Common myeloid progenitor, CD34-positive (primary cell): ENCODE measurements around the gene SYNE1. TPM values are rescaled to one million over a fixed set of nuclear protein-coding genes. Genes with fewer than 3 reads are reported as not detected.
"Not testable (repeated sequence)": the region's sequence is repeated elsewhere in the genome, so short reads cannot be mapped to it uniquely, and the experiment has no call there.

Source experiments
- CTCF ChIA-PET: fragments of 350-600 bp; sonication (Branson Sonifier 250); formaldehyde crosslinking; loops from one replicate; lab custom pipeline; 2021; ENCODE audit warnings: antibody characterized with exemption; lab: Charles Lee
- POLR2A ChIA-PET: fragments of 350-600 bp; sonication (Branson Sonifier 250); formaldehyde crosslinking; loops from one replicate; lab custom pipeline; 2021; ENCODE audit warnings: antibody characterized with exemption; lab: Charles Lee
- DNase-seq, 3 donors: peaks; one replicate each; pipeline versions ENCODE4 v3.0.0 to v3.0.0-alpha.2; 2013
- H3K27ac ChIP-seq, 2 experiments: 1 replicate in 1 of 2; 2 replicates in 1 of 2; pipeline ENCODE4 v1.7.0; 2013; ENCODE audit warnings: inconsistent platforms in 2 of 2, low read length in 2 of 2, mild to moderate bottlenecking in 2 of 2, low read depth in 1 of 2, moderate library complexity in 1 of 2; ENCODE audit not compliant: severe bottlenecking in 2 of 2, insufficient read depth in 1 of 2, poor library complexity in 1 of 2
- H3K27me3 ChIP-seq, 5 experiments: replicated peaks in 2 of 5; 1 replicate in 3 of 5; 2 replicates in 2 of 5; pipeline versions ENCODE4 v1.6.1 to v1.7.0; 2013; ENCODE audit warnings: low read length in 4 of 5, mild to moderate bottlenecking in 2 of 5, moderate library complexity in 2 of 5, inconsistent platforms in 1 of 5; ENCODE audit not compliant: insufficient read depth in 5 of 5, control insufficient read depth in 4 of 5
- H3K36me3 ChIP-seq, 4 experiments: 1 replicate in 2 of 4; 2 replicates in 2 of 4; pipeline versions ENCODE4 v1.6.1 to v1.7.0; 2013; ENCODE audit warnings: low read length in 3 of 4, control low read depth in 1 of 4, mild to moderate bottlenecking in 1 of 4; ENCODE audit not compliant: control insufficient read depth in 4 of 4, insufficient read depth in 4 of 4
- H3K4me1 ChIP-seq, 4 experiments: 1 replicate in 3 of 4; 2 replicates in 1 of 4; pipeline versions ENCODE4 v1.6.1 to v1.7.1; 2013; ENCODE audit warnings: low read length in 3 of 4, mild to moderate bottlenecking in 3 of 4, control low read depth in 1 of 4, inconsistent platforms in 1 of 4, moderate library complexity in 1 of 4; ENCODE audit not compliant: control insufficient read depth in 4 of 4, insufficient read depth in 4 of 4; ENCODE audit errors: control extremely low read depth in 1 of 4
- H3K4me3 ChIP-seq, 7 experiments: 1 replicate in 4 of 7; 2 replicates in 3 of 7; pipeline versions ENCODE4 v1.5.1 to v1.7.0; 2013; ENCODE audit warnings: mild to moderate bottlenecking in 7 of 7, low read length in 6 of 7, moderate library complexity in 6 of 7, inconsistent platforms in 2 of 7, low read depth in 2 of 7, control low read depth in 1 of 7; ENCODE audit not compliant: insufficient read depth in 4 of 7, control insufficient read depth in 1 of 7; ENCODE audit errors: extremely low read depth in 1 of 7
- H3K9me3 ChIP-seq, 5 experiments: 1 replicate in 4 of 5; 2 replicates in 1 of 5; pipeline versions ENCODE4 v1.6.1 to v1.7.1; 2013; ENCODE audit warnings: low read length in 4 of 5, mild to moderate bottlenecking in 2 of 5, inconsistent platforms in 1 of 5, low read depth in 1 of 5, moderate library complexity in 1 of 5; ENCODE audit not compliant: control insufficient read depth in 4 of 5, insufficient read depth in 2 of 5; ENCODE audit errors: control extremely low read depth in 1 of 5
- whole genome bisulfite sequencing: methylation state at CpG from one replicate; pipeline ENCODE4 v1.1.5; 2013; ENCODE audit not compliant: insufficient coverage; 5-methylcytosine and 5-hydroxymethylcytosine counted together
- polyA plus RNA-seq: library from polyadenylated mRNA; unstranded; fragments of 120-200 nt; gene quantifications from one replicate; pipeline ENCODE4 v1.2.1, GENCODE V29; 2013

Gene SYNE1, protein sequence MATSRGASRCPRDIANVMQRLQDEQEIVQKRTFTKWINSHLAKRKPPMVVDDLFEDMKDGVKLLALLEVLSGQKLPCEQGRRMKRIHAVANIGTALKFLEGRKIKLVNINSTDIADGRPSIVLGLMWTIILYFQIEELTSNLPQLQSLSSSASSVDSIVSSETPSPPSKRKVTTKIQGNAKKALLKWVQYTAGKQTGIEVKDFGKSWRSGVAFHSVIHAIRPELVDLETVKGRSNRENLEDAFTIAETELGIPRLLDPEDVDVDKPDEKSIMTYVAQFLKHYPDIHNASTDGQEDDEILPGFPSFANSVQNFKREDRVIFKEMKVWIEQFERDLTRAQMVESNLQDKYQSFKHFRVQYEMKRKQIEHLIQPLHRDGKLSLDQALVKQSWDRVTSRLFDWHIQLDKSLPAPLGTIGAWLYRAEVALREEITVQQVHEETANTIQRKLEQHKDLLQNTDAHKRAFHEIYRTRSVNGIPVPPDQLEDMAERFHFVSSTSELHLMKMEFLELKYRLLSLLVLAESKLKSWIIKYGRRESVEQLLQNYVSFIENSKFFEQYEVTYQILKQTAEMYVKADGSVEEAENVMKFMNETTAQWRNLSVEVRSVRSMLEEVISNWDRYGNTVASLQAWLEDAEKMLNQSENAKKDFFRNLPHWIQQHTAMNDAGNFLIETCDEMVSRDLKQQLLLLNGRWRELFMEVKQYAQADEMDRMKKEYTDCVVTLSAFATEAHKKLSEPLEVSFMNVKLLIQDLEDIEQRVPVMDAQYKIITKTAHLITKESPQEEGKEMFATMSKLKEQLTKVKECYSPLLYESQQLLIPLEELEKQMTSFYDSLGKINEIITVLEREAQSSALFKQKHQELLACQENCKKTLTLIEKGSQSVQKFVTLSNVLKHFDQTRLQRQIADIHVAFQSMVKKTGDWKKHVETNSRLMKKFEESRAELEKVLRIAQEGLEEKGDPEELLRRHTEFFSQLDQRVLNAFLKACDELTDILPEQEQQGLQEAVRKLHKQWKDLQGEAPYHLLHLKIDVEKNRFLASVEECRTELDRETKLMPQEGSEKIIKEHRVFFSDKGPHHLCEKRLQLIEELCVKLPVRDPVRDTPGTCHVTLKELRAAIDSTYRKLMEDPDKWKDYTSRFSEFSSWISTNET (N-terminal part only)
- polyA plus RNA-seq: 36.9 TPM

- ChIA-PET CTCF (interaction anchor here (0.9 to 1.2 kb wide), 2 partner anchors 83 to 86 kb away, joined by 3 read pairs; no protein-coding TSS in a partner anchor), POLR2A (no interaction called here)
- no peaks in the 10 kb centered on the region for H3K36me3 ChIP-seq
- H3K27me3 ChIP-seq: peaks cover 4 to 36% (median 18%) of the 10 kb centered on the region in 5 experiments
- peak in 2 of 3 donors; percentile 44 to 63 for DNase-seq
- H3K27ac ChIP-seq: no peak within 1 kb of the TSS
- WGBS: 14% methylated on average over 13 of the region's 16 CpGs
- H3K4me1 ChIP-seq: peaks cover 5 to 19% (median 16%) of the 10 kb centered on the region in 4 experiments
- H3K4me3 ChIP-seq: peak within 1 kb of the TSS; percentile 1 to 80 (median 75)
- no peaks in the 10 kb centered on the region for H3K9me3 ChIP-seq
Observed at GRCh38 chr6:152637296-152638047, at the start of gene SYNE1. TSS of gene SYNE1 (minus strand) at chr6:152637362. CDS start at chr6:152628331, 9,031 bp downstream.

- Histone ChIP-seq H3K4me1 (peaks cover 0 to 2% (median 0%) of the 10 kb centered on the region in 4 experiments), H3K4me3 (no peak overlapping the region), H3K27me3 (no peaks in the 10 kb centered on the region), H3K27ac (no peak overlapping the region), H3K9me3 (no peaks in the 10 kb centered on the region), H3K36me3 (no peaks in the 10 kb centered on the region)
- WGBS: 99% methylated on average over 12 of the region's 12 CpGs
- ChIA-PET CTCF (no interaction called here), POLR2A (no interaction called here)
- no peak for DNase-seq
Observed at GRCh38 chr6:152685819-152686218, 48.7 kb upstream of the SYNE1 start.

- POLR2A ChIA-PET: not testable (repeated sequence)
- WGBS: 94% methylated on average over 3 of the region's 8 CpGs
Observed at GRCh38 chr6:152682935-152683334, 45.8 kb upstream of the SYNE1 start.

GRCh38 chr6:152682141-152682540 is 45.0 kb upstream of the SYNE1 start:
- Histone ChIP-seq H3K27me3 (no peaks in the 10 kb centered on the region), H3K4me3 (no peak overlapping the region), H3K27ac (no peak overlapping the region), H3K36me3 (no peaks in the 10 kb centered on the region), H3K9me3 (no peaks in the 10 kb centered on the region), H3K4me1 (peaks cover 0 to 2% (median 0%) of the 10 kb centered on the region in 4 experiments)
- DNase-seq: no peak
- CTCF ChIA-PET: interaction anchor here (0.7 to 1.1 kb wide), 2 partner anchors 18 to 35 kb away, joined by 3 to 4 read pairs; no protein-coding TSS in a partner anchor
- WGBS: 95% methylated on average over 8 of the region's 8 CpGs
- POLR2A ChIA-PET: no interaction called here

More at GRCh38 chr6:152682935-152683334, 45.8 kb upstream of the SYNE1 start:
- DNase-seq, H3K4me3 ChIP-seq, H3K27ac ChIP-seq, H3K4me1 ChIP-seq, H3K9me3 ChIP-seq, CTCF ChIA-PET, H3K36me3 ChIP-seq, H3K27me3 ChIP-seq: not testable (repeated sequence)

- Histone ChIP-seq H3K27ac (no peak overlapping the region), H3K4me1 (peaks cover 0 to 2% (median 0%) of the 10 kb centered on the region in 4 experiments), H3K9me3 (no peaks in the 10 kb centered on the region), H3K36me3 (no peaks in the 10 kb centered on the region), H3K4me3 (no peak overlapping the region), H3K27me3 (no peaks in the 10 kb centered on the region)
- no peak for DNase-seq
- POLR2A ChIA-PET: no interaction called here
- CTCF ChIA-PET: interaction anchor here (1.1 kb wide), 1 partner anchor 33 kb away, joined by 4 read pairs; no protein-coding TSS in a partner anchor
- WGBS: 76% methylated on average over 3 of the region's 3 CpGs
Observed at GRCh38 chr6:152680879-152681517, 43.8 kb upstream of the SYNE1 start.

GRCh38 chr6:152680151-152680550 is 43.0 kb upstream of the SYNE1 start:
- WGBS: 100% methylated on average over 1 of the region's 1 CpG
- no peaks in the 10 kb centered on the region for H3K9me3 ChIP-seq
- no peaks in the 10 kb centered on the region for H3K27me3 ChIP-seq
- POLR2A ChIA-PET: no interaction called here
- CTCF ChIA-PET: interaction anchor here (1.7 kb wide), 1 partner anchor 9 kb away, joined by 4 read pairs; no protein-coding TSS in a partner anchor
- peaks cover 0 to 2% (median 0%) of the 10 kb centered on the region in 4 experiments for H3K4me1 ChIP-seq
- no peaks in the 10 kb centered on the region for H3K36me3 ChIP-seq
- H3K27ac ChIP-seq: no peak overlapping the region
- no peak overlapping the region for H3K4me3 ChIP-seq
- DNase-seq: no peak
